ENCODE measurements around the gene PACSIN3. TPM values are rescaled to one million over a fixed set of nuclear protein-coding genes. Genes with fewer than 3 reads are reported as not detected.

PACSIN3 gene
- total RNA-seq, 1 experiment from 2014 or later: 32.0 TPM

GRCh38 chr11:47175746-47176327, 10.4 kb downstream of the PACSIN3 start:
- intact Hi-C loops (cut with micrococcal nuclease; ENCODE audit: unreplicated experiment): loop anchor here (1.0 to 5.0 kb wide), 6 partner anchors 71 to 676 kb away; partner anchors contain the start of genes ACP2 and SLC39A13

GRCh38 chr11:47172740-47173336, 13.4 kb downstream of the PACSIN3 start:
- Histone ChIP-seq H3K4me1 (ENCODE audit: insufficient read depth, low read length, poor library complexity, severe bottlenecking) (peaks cover 15% of the 10 kb centered on the region), H3K9me3 (ENCODE audit: low read depth, low read length, poor library complexity, severe bottlenecking) (no peaks in the 10 kb centered on the region), H3K4me3 (ENCODE audit: low read depth, low read length, poor library complexity, severe bottlenecking) (no peak overlapping the region), H3K27ac (ENCODE audit: low read depth, low read length, poor library complexity, severe bottlenecking) (no peak overlapping the region), H3K36me3 (ENCODE audit: insufficient read depth, low read length, poor library complexity, severe bottlenecking) (peaks cover 75% of the 10 kb centered on the region), H3K27me3 (replicated peaks; ENCODE audit: insufficient read depth, low read depth, low read length, poor library complexity) (no peaks in the 10 kb centered on the region)
- no peak for TF ChIP-seq EZH2 (IDR thresholded peaks at IDR 0.05; ENCODE audit: borderline replicate concordance, low read depth, low read length, poor library complexity, severe bottlenecking)
- POLR2A ChIA-PET (ENCODE audit: low non-redundant PET): interaction anchor here (0.5 to 0.6 kb wide), 2 partner anchors 171 to 551 kb away, joined by 4 to 8 read pairs; no protein-coding TSS in a partner anchor
- no TSS peak for BruUV-seq (replicated peaks)
- intact Hi-C loops (cut with micrococcal nuclease; ENCODE audit: unreplicated experiment): no loop called here
- CTCF ChIA-PET: interaction anchor here (0.5 kb wide), 1 partner anchor 687 kb away, joined by 6 read pairs; no protein-coding TSS in a partner anchor
- no peak for DNase-seq (ENCODE audit: low spot score)

More at GRCh38 chr11:47175746-47176327, 10.4 kb downstream of the PACSIN3 start:
- no peaks in the 10 kb centered on the region for H3K27me3 ChIP-seq (replicated peaks; ENCODE audit: insufficient read depth, low read depth, low read length, poor library complexity)
- CTCF ChIA-PET: interaction anchor here (0.6 kb wide), 1 partner anchor 198 kb away, joined by 3 read pairs; no protein-coding TSS in a partner anchor
- peak overlapping the region; percentile 93 for H3K27ac ChIP-seq (ENCODE audit: low read depth, low read length, poor library complexity, severe bottlenecking)
- H3K36me3 ChIP-seq (ENCODE audit: insufficient read depth, low read length, poor library complexity, severe bottlenecking): peaks cover 60% of the 10 kb centered on the region
- no peak for DNase-seq (ENCODE audit: low spot score)
- no TSS peak for BruUV-seq (replicated peaks)
- TF ChIP-seq EZH2 (IDR thresholded peaks at IDR 0.05; ENCODE audit: borderline replicate concordance, low read depth, low read length, poor library complexity, severe bottlenecking) (no peak), CTCF (conservative IDR thresholded peaks at IDR 0.05; ENCODE audit: low read depth, low read length) (no peak)
- POLR2A ChIA-PET (ENCODE audit: low non-redundant PET): no interaction called here
- H3K4me1 ChIP-seq (ENCODE audit: insufficient read depth, low read length, poor library complexity, severe bottlenecking): peaks cover 16% of the 10 kb centered on the region
- H3K4me3 ChIP-seq (ENCODE audit: low read depth, low read length, poor library complexity, severe bottlenecking): peak overlapping the region; percentile 72
- H3K9me3 ChIP-seq (ENCODE audit: low read depth, low read length, poor library complexity, severe bottlenecking): no peaks in the 10 kb centered on the region

- POLR2A ChIA-PET (ENCODE audit: low non-redundant PET): interaction anchor here (0.6 kb wide), 1 partner anchor 471 kb away, joined by 18 read pairs; no protein-coding TSS in a partner anchor
These were observed 14.4 kb downstream of the PACSIN3 start for GRCh38 chr11:47171856-47172255.

More at GRCh38 chr11:47171856-47172255, 14.4 kb downstream of the PACSIN3 start:
- no peak overlapping the region for H3K4me3 ChIP-seq (ENCODE audit: low read depth, low read length, poor library complexity, severe bottlenecking)
- H3K36me3 ChIP-seq (ENCODE audit: insufficient read depth, low read length, poor library complexity, severe bottlenecking): peaks cover 85% of the 10 kb centered on the region
- no peaks in the 10 kb centered on the region for H3K9me3 ChIP-seq (ENCODE audit: low read depth, low read length, poor library complexity, severe bottlenecking)
- TF ChIP-seq EZH2 (IDR thresholded peaks at IDR 0.05; ENCODE audit: borderline replicate concordance, low read depth, low read length, poor library complexity, severe bottlenecking) (no peak), CTCF (conservative IDR thresholded peaks at IDR 0.05; ENCODE audit: low read depth, low read length) (no peak)
- no TSS peak for BruUV-seq (replicated peaks)
- no peak for DNase-seq (ENCODE audit: low spot score)
- H3K4me1 ChIP-seq (ENCODE audit: insufficient read depth, low read length, poor library complexity, severe bottlenecking): peaks cover 11% of the 10 kb centered on the region
- intact Hi-C loops (cut with micrococcal nuclease; ENCODE audit: unreplicated experiment): no loop called here
- H3K27ac ChIP-seq (ENCODE audit: low read depth, low read length, poor library complexity, severe bottlenecking): no peak overlapping the region
- no peaks in the 10 kb centered on the region for H3K27me3 ChIP-seq (replicated peaks; ENCODE audit: insufficient read depth, low read depth, low read length, poor library complexity)
- CTCF ChIA-PET: interaction anchor here (0.6 kb wide), 2 partner anchors 27 to 430 kb away, joined by 4 to 13 read pairs; no protein-coding TSS in a partner anchor

Measured in A673 (cell line).